ENCODE data around the gene LGI4.

LGI4 gene

DNA sequence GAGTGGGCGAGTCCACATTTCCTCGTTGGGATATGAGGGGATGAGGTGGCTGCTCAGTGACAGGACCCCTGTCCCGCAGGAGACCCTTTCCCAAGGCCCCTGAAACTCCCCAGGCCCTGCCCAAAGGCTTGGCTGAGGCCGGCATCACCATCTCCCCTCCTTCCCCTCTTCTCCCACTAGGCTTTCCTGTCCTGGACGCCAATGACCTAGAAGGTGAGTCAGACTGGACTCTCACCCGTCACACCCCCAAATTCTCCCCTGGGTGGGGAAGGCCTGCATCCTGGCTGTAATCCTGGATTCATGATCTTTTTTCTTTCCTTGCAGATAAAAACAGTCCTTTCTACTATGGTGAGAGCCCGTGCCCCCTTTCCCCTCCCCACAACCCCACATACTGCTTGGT is 14.0 kb downstream of the LGI4 start:
- no peak overlapping the region for H3K4me3 ChIP-seq (ENCODE audit: low read length)

DNA sequence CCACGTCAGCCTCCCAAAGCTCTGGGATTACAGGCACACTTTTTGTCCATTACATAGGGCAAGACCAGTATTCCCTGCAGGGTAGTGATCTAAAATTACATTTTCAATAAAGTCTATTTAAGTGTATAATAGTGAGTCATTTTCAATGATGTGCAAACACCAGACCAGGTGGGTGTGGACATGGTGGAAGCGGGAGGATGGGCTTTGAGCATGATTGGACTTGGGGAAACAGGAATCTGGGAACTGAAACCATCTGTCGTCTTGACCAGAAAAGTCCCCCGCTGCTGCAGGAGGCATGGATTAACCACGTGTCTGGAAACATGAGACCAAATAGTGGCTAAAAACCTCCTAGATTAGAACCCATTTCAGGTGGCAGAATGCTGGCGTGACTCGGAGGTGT is 14.4 kb downstream of the LGI4 start:
- DNase-seq (ENCODE audit: low read depth) = no peak
- no peak overlapping the region for H3K4me3 ChIP-seq (ENCODE audit: low read length)
- TF ChIP-seq, protein P1, sequence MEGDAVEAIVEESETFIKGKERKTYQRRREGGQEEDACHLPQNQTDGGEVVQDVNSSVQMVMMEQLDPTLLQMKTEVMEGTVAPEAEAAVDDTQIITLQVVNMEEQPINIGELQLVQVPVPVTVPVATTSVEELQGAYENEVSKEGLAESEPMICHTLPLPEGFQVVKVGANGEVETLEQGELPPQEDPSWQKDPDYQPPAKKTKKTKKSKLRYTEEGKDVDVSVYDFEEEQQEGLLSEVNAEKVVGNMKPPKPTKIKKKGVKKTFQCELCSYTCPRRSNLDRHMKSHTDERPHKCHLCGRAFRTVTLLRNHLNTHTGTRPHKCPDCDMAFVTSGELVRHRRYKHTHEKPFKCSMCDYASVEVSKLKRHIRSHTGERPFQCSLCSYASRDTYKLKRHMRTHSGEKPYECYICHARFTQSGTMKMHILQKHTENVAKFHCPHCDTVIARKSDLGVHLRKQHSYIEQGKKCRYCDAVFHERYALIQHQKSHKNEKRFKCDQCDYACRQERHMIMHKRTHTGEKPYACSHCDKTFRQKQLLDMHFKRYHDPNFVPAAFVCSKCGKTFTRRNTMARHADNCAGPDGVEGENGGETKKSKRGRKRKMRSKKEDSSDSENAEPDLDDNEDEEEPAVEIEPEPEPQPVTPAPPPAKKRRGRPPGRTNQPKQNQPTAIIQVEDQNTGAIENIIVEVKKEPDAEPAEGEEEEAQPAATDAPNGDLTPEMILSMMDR (conservative IDR thresholded peaks at IDR 0.05; ENCODE audit: low read depth, low read length) = no peak

More for the DNA sequence above, 14.0 kb downstream of the LGI4 start:
- TF ChIP-seq, protein P1 (conservative IDR thresholded peaks at IDR 0.05; ENCODE audit: low read depth, low read length) = no peak
- DNase-seq (ENCODE audit: low read depth) = no peak

DNA sequence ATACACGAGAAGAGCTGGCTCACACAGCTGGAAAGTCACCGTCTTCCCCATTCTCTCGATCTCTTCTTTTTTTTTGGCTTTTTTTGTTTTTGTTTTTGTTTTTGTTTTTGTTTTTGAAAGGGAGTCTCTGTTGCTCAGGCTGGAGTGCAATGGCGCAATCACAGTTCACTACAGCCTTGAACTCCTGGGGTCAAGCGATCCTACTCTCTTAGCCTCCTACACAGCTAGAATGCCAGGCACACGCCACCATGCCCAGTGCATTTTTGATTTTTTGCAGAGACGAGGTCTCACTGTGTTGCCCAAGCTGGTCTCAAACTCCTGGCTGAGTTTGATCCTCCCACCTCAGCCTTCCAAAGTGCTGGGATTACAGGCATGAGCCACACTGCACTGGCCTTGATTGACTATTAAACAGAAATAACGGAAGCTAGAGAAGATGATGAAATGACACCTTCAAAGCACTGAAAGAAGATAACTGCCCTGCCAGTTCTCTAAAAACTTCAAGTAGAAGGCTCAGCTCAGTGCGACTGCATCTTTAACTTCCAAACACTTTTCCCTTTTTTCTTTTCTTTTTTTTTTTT is 15.2 kb downstream of the LGI4 start:
- DNase-seq (ENCODE audit: low read depth) = no peak
- TF ChIP-seq, protein P1 (conservative IDR thresholded peaks at IDR 0.05; ENCODE audit: low read depth, low read length) = no peak
- H3K4me3 ChIP-seq (ENCODE audit: low read length) = no peak overlapping the region

DNA sequence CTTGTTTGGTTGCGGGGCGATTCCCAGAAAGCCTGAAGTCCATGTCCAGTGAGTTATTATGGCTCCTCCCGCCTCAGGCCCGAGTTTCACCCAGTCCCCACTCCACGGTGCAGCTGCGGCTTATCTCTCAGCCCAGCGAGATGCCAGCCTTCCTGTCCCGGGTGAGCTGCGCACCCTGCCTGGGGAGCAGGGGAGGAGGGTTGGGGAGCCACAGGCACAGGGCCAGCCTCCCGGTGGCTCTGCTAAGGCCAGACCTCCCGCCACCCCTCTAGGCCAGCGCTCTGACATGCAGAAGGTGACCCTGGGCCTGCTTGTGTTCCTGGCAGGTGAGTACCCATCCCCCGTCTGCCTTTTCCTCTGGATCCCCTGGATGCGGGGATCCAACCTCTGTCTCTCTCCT is 15.8 kb downstream of the LGI4 start:
- no peak for DNase-seq (ENCODE audit: low read depth)
- TF ChIP-seq, protein P1 (conservative IDR thresholded peaks at IDR 0.05; ENCODE audit: low read depth, low read length) = no peak
- no peak overlapping the region for H3K4me3 ChIP-seq (ENCODE audit: low read length)

DNA sequence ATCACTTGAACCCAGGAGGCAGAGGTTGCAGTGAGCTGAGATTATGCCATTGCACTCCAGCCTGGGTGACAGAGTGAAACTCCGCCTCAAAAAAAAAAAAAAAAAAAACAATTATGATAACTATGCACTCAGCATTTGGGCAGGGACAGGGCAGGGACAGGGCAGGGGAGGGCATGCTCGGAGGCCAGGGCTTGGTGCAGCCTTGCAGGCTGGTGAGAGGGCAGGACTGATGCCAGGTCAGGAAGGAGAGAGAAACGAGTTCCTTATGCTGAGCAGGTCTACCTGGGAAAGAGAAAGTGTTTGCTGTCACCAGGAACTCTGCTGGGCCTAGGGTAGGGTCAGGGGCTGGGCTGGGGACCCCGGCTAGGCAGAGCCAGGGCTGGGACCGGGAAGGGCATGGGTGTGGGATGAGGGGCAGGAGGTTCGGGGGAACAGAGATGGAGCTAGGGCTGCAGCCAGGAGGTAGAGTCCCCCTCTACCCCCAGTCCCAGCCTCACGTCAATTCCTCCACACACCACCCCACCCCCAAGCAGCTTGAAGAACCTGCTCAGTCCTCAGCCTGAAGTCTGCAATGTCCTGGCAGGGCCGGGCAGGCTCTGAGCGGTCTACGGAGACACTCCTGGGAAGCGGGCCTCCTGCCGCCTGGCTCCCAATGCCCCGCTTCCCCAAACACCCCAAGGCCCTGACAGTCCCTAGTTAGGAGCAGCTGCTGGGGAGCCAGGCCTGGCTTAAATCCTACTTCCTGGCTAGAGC is 16.4 kb downstream of the LGI4 start:
- TF ChIP-seq, protein P1 (conservative IDR thresholded peaks at IDR 0.05; ENCODE audit: low read depth, low read length) = no peak
- no peak overlapping the region for H3K4me3 ChIP-seq (ENCODE audit: low read length)
- DNase-seq (ENCODE audit: low read depth) = no peak

DNA sequence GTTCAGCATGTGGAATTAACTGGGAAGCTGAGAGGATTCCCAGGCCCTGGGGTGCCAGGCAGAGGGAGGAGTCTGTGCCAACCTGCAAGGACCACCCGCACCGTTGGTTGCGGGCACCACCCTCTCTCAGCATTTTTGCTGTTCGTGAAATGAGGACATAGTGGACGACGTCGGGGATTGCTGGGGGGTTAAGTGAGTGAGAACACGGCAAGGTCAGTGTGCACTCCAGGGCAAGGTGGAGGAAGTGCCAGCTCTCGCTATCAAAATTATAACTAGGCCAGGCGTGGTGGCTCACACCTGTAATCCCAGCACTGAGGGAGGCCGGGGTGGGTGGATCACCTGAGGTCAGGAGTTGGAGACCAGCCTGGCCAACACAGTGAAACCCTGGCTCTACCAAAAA is 17.1 kb downstream of the LGI4 start:
- DNase-seq (ENCODE audit: low read depth) = no peak
- TF ChIP-seq, protein P1 (conservative IDR thresholded peaks at IDR 0.05; ENCODE audit: low read depth, low read length) = no peak
- H3K4me3 ChIP-seq (ENCODE audit: low read length) = no peak overlapping the region

DNA sequence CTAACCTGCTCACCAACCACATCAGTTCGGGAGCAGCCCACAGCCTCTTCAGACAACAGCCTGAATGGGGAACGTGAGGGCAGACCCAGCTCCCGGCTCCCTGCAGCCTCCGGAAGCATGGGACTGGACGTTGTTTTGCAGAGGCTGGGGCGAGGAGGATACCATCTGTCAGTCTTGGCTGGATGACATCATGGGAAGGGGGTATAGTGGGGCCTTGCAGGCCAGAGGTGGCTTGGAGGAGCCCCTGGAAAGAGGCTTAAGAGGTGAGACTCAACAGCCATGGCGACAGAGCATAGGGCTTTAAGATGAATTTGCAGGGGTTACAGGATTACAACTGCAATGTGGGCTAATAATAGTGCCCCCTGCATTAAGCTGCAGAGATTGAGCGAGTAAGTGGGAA is 17.7 kb downstream of the LGI4 start:
- TF ChIP-seq, protein P1 (conservative IDR thresholded peaks at IDR 0.05; ENCODE audit: low read depth, low read length) = no peak
- DNase-seq (ENCODE audit: low read depth) = no peak
- H3K4me3 ChIP-seq (ENCODE audit: low read length) = no peak overlapping the region
